ENCODE data around the gene METTL25B.

Gene METTL25B

GRCh38 chr1:156766298-156767100, 38.2 kb downstream of the METTL25B start:
- Histone ChIP-seq H3K4me3 (ENCODE audit: low read depth in 1 of 5, low read length in 5 of 5) (peak overlapping the region; percentile 91 to 98 (median 95)), H3K9ac (ENCODE audit: low read length in 5 of 5) (peak overlapping the region; percentile 42 to 94 (median 84)), H3K9me3 (ENCODE audit: control insufficient read depth in 5 of 5, low read length in 5 of 5) (no peaks in the 10 kb centered on the region), H3K36me3 (ENCODE audit: control insufficient read depth in 5 of 5, insufficient read depth in 5 of 5, low read length in 5 of 5) (peaks cover 0 to 15% (median 7%) of the 10 kb centered on the region in 5 donors), H3K27me3 (ENCODE audit: control insufficient read depth in 5 of 5, insufficient read depth in 4 of 5, low read length in 5 of 5) (no peaks in the 10 kb centered on the region), H3K4me1 (ENCODE audit: control insufficient read depth in 5 of 5, insufficient read depth in 5 of 5, low read length in 5 of 5) (peaks cover 11 to 41% (median 32%) of the 10 kb centered on the region in 5 donors), H3K27ac (ENCODE audit: low read depth, low read length) (peak overlapping the region; percentile 97)

GRCh38 chr1:156767101-156767878, 39.0 kb downstream of the METTL25B start, which contains the start of gene PRCC:
PRCC (plus strand) TSS chr1:156767535; CDS start chr1:156767772, 237 bp downstream.
- Histone ChIP-seq H3K36me3 (ENCODE audit: control insufficient read depth in 5 of 5, insufficient read depth in 5 of 5, low read length in 5 of 5) (peaks cover 2 to 16% (median 7%) of the 10 kb centered on the region in 5 donors), H3K9ac (ENCODE audit: low read length in 5 of 5) (peak within 1 kb of the TSS; percentile 95 to 100 (median 100)), H3K4me3 (ENCODE audit: low read depth in 1 of 5, low read length in 5 of 5) (peak within 1 kb of the TSS; percentile 91 to 98 (median 95)), H3K4me1 (ENCODE audit: control insufficient read depth in 5 of 5, insufficient read depth in 5 of 5, low read length in 5 of 5) (peaks cover 11 to 42% (median 32%) of the 10 kb centered on the region in 5 donors), H3K27me3 (ENCODE audit: control insufficient read depth in 5 of 5, insufficient read depth in 4 of 5, low read length in 5 of 5) (no peaks in the 10 kb centered on the region), H3K27ac (ENCODE audit: low read depth, low read length) (peak within 1 kb of the TSS; percentile 97), H3K9me3 (ENCODE audit: control insufficient read depth in 5 of 5, low read length in 5 of 5) (no peaks in the 10 kb centered on the region)

GRCh38 chr1:156767879-156768604, 39.8 kb downstream of the METTL25B start:
- peak overlapping the region; percentile 91 to 98 (median 95) for H3K4me3 ChIP-seq (ENCODE audit: low read depth in 1 of 5, low read length in 5 of 5)
- H3K27ac ChIP-seq (ENCODE audit: low read depth, low read length) = peak overlapping the region; percentile 97
- no peaks in the 10 kb centered on the region for H3K27me3 ChIP-seq (ENCODE audit: control insufficient read depth in 5 of 5, insufficient read depth in 4 of 5, low read length in 5 of 5)
- H3K4me1 ChIP-seq (ENCODE audit: control insufficient read depth in 5 of 5, insufficient read depth in 5 of 5, low read length in 5 of 5) = peaks cover 11 to 49% (median 38%) of the 10 kb centered on the region in 5 donors
- no peaks in the 10 kb centered on the region for H3K9me3 ChIP-seq (ENCODE audit: control insufficient read depth in 5 of 5, low read length in 5 of 5)
- H3K9ac ChIP-seq (ENCODE audit: low read length in 5 of 5) = peak overlapping the region; percentile 95 to 100 (median 100)
- peaks cover 5 to 17% (median 8%) of the 10 kb centered on the region in 5 donors for H3K36me3 ChIP-seq (ENCODE audit: control insufficient read depth in 5 of 5, insufficient read depth in 5 of 5, low read length in 5 of 5)

GRCh38 chr1:156768610-156769295, 40.5 kb downstream of the METTL25B start:
- H3K4me1 ChIP-seq (ENCODE audit: control insufficient read depth in 5 of 5, insufficient read depth in 5 of 5, low read length in 5 of 5) = peaks cover 13 to 55% (median 43%) of the 10 kb centered on the region in 5 donors
- no peak overlapping the region for H3K27ac ChIP-seq (ENCODE audit: low read depth, low read length)

GRCh38 chr1:156772222-156772621, 44.0 kb downstream of the METTL25B start:
- Histone ChIP-seq H3K9ac (ENCODE audit: low read length in 5 of 5) (peak overlapping the region in 2 of 5 donors; percentile 15 to 41), H3K9me3 (ENCODE audit: control insufficient read depth in 5 of 5, low read length in 5 of 5) (no peaks in the 10 kb centered on the region), H3K27me3 (ENCODE audit: control insufficient read depth in 5 of 5, insufficient read depth in 4 of 5, low read length in 5 of 5) (no peaks in the 10 kb centered on the region), H3K4me1 (ENCODE audit: control insufficient read depth in 5 of 5, insufficient read depth in 5 of 5, low read length in 5 of 5) (peaks cover 7 to 46% (median 43%) of the 10 kb centered on the region in 5 donors), H3K4me3 (ENCODE audit: low read depth in 1 of 5, low read length in 5 of 5) (no peak overlapping the region), H3K27ac (ENCODE audit: low read depth, low read length) (no peak overlapping the region), H3K36me3 (ENCODE audit: control insufficient read depth in 5 of 5, insufficient read depth in 5 of 5, low read length in 5 of 5) (peaks cover 5 to 22% (median 8%) of the 10 kb centered on the region in 5 donors)

More at GRCh38 chr1:156768610-156769295, 40.5 kb downstream of the METTL25B start:
- Histone ChIP-seq H3K4me3 (ENCODE audit: low read depth in 1 of 5, low read length in 5 of 5) (peak overlapping the region; percentile 91 to 98 (median 95)), H3K9me3 (ENCODE audit: control insufficient read depth in 5 of 5, low read length in 5 of 5) (no peaks in the 10 kb centered on the region), H3K9ac (ENCODE audit: low read length in 5 of 5) (peak overlapping the region; percentile 79 to 100 (median 100)), H3K27me3 (ENCODE audit: control insufficient read depth in 5 of 5, insufficient read depth in 4 of 5, low read length in 5 of 5) (no peaks in the 10 kb centered on the region), H3K36me3 (ENCODE audit: control insufficient read depth in 5 of 5, insufficient read depth in 5 of 5, low read length in 5 of 5) (peaks cover 5 to 22% (median 8%) of the 10 kb centered on the region in 5 donors)

GRCh38 chr1:156772728-156773497, 44.6 kb downstream of the METTL25B start:
- no peak overlapping the region for H3K27ac ChIP-seq (ENCODE audit: low read depth, low read length)
- H3K4me3 ChIP-seq (ENCODE audit: low read depth in 1 of 5, low read length in 5 of 5) = no peak overlapping the region
- H3K4me1 ChIP-seq (ENCODE audit: control insufficient read depth in 5 of 5, insufficient read depth in 5 of 5, low read length in 5 of 5) = peaks cover 7 to 50% (median 44%) of the 10 kb centered on the region in 5 donors
- H3K9ac ChIP-seq (ENCODE audit: low read length in 5 of 5) = peak overlapping the region in 4 of 5 donors; percentile 15 to 41 (median 27)
- H3K9me3 ChIP-seq (ENCODE audit: control insufficient read depth in 5 of 5, low read length in 5 of 5) = no peaks in the 10 kb centered on the region
- H3K27me3 ChIP-seq (ENCODE audit: control insufficient read depth in 5 of 5, insufficient read depth in 4 of 5, low read length in 5 of 5) = no peaks in the 10 kb centered on the region
- H3K36me3 ChIP-seq (ENCODE audit: control insufficient read depth in 5 of 5, insufficient read depth in 5 of 5, low read length in 5 of 5) = peaks cover 5 to 22% (median 8%) of the 10 kb centered on the region in 5 donors

- Histone ChIP-seq H3K4me3 (ENCODE audit: low read depth in 1 of 5, low read length in 5 of 5) (no peak overlapping the region), H3K4me1 (ENCODE audit: control insufficient read depth in 5 of 5, insufficient read depth in 5 of 5, low read length in 5 of 5) (peaks cover 6 to 46% (median 38%) of the 10 kb centered on the region in 5 donors), H3K36me3 (ENCODE audit: control insufficient read depth in 5 of 5, insufficient read depth in 5 of 5, low read length in 5 of 5) (peaks cover 5 to 22% (median 8%) of the 10 kb centered on the region in 5 donors), H3K9me3 (ENCODE audit: control insufficient read depth in 5 of 5, low read length in 5 of 5) (no peaks in the 10 kb centered on the region), H3K9ac (ENCODE audit: low read length in 5 of 5) (no peak overlapping the region), H3K27me3 (ENCODE audit: control insufficient read depth in 5 of 5, insufficient read depth in 4 of 5, low read length in 5 of 5) (no peaks in the 10 kb centered on the region), H3K27ac (ENCODE audit: low read depth, low read length) (no peak overlapping the region)
These were observed 45.3 kb downstream of the METTL25B start for GRCh38 chr1:156773607-156774006.

GRCh38 chr1:156775799-156776198, 47.5 kb downstream of the METTL25B start:
- no peak overlapping the region for H3K9ac ChIP-seq (ENCODE audit: low read length in 5 of 5)
- H3K27me3 ChIP-seq (ENCODE audit: control insufficient read depth in 5 of 5, insufficient read depth in 4 of 5, low read length in 5 of 5) = no peaks in the 10 kb centered on the region
- H3K27ac ChIP-seq (ENCODE audit: low read depth, low read length) = no peak overlapping the region
- H3K36me3 ChIP-seq (ENCODE audit: control insufficient read depth in 5 of 5, insufficient read depth in 5 of 5, low read length in 5 of 5) = peaks cover 1 to 14% (median 6%) of the 10 kb centered on the region in 5 donors
- peaks cover 1 to 35% (median 21%) of the 10 kb centered on the region in 5 donors for H3K4me1 ChIP-seq (ENCODE audit: control insufficient read depth in 5 of 5, insufficient read depth in 5 of 5, low read length in 5 of 5)
- no peaks in the 10 kb centered on the region for H3K9me3 ChIP-seq (ENCODE audit: control insufficient read depth in 5 of 5, low read length in 5 of 5)
- H3K4me3 ChIP-seq (ENCODE audit: low read depth in 1 of 5, low read length in 5 of 5) = no peak overlapping the region
